K562 (cell line): ENCODE data around the gene ZNRD2. TPM values are rescaled to one million over a fixed set of nuclear protein-coding genes. Genes with fewer than 3 reads are reported as not detected.

Source experiments
- ATF1 ChIP-seq, 2 experiments: fragments of 450-650 bp in 1 of 2; IDR thresholded peaks; 2 replicates each; pipeline ENCODE4 v1.6.1; 2016; ENCODE audit warnings: missing compliant biosample characterization in 1 of 2, missing genetic modification characterization in 1 of 2
- ETV1 ChIP-seq: fragments of 450-650 bp; conservative IDR thresholded peaks from 2 replicates; pipeline ENCODE4 v1.6.1; 2016; ENCODE audit warnings: missing genetic modification characterization, control low read depth, low read depth, missing compliant biosample characterization
- FOXK2 ChIP-seq, 2 experiments: fragments of 450-650 bp; IDR thresholded peaks in 1 of 2; conservative IDR thresholded peaks in 1 of 2; 2 replicates each; pipeline ENCODE4 v1.6.1; 2016; ENCODE audit warnings: low read depth in 2 of 2, mild to moderate bottlenecking in 1 of 2
- GABPB1 ChIP-seq: sonication (generic); formaldehyde crosslinking; IDR thresholded peaks from 2 replicates; pipeline ENCODE4 v1.8.0; 2022; ENCODE audit warnings: mild to moderate bottlenecking, missing genetic modification reagents
- JUNB ChIP-seq: fragments of 450-650 bp; formaldehyde crosslinking; conservative IDR thresholded peaks from 2 replicates; pipeline ENCODE4 v1.4.0; 2020; ENCODE audit warnings: mild to moderate bottlenecking
- KLF16 ChIP-seq: IDR thresholded peaks from 2 replicates; pipeline ENCODE4 v1.6.1; 2016; ENCODE audit warnings: antibody characterized with exemption
- NR2F6 ChIP-seq: fragments of 450-650 bp; formaldehyde crosslinking; IDR thresholded peaks from 2 replicates; pipeline ENCODE4 v1.4.0; 2020; ENCODE audit warnings: mild to moderate bottlenecking
- PHF20 ChIP-seq: fragments of 450-650 bp; IDR thresholded peaks from 2 replicates; pipeline ENCODE4 v1.6.1; 2018; ENCODE audit not compliant: partially characterized antibody
- POLR2A ChIP-seq: fragments of 450-650 bp; conservative IDR thresholded peaks from 2 replicates; pipeline ENCODE4 v1.6.1; 2016
- PRMT5 ChIP-seq: sonication (generic); formaldehyde crosslinking; IDR thresholded peaks from 2 replicates; pipeline ENCODE4 v1.5.0; 2020; ENCODE audit warnings: missing genetic modification reagents
- RBFOX2 ChIP-seq: fragments of 200-400 bp; formaldehyde crosslinking; IDR thresholded peaks from 2 replicates; pipeline ENCODE4 v1.6.1; 2017; ENCODE audit warnings: low read depth, mild to moderate bottlenecking, low read length, moderate library complexity
- SETDB1 ChIP-seq: IDR thresholded peaks from one replicate; pipeline ENCODE4 v1.6.1; 2012; ENCODE audit warnings: low read length, control low read depth, inconsistent platforms
- SMARCC2 ChIP-seq: fragments of 450-650 bp; IDR thresholded peaks from 2 replicates; pipeline ENCODE4 v1.6.1; 2017; ENCODE audit warnings: antibody characterized with exemption, moderate library complexity, mild to moderate bottlenecking, low read depth
- TSC22D4 ChIP-seq: fragments of 450-650 bp; IDR thresholded peaks from 2 replicates; pipeline ENCODE4 v1.6.1; 2016; ENCODE audit warnings: missing genetic modification characterization, missing biosample characterization, control low read depth
- ZFP30 ChIP-seq: fragments of 250-450 bp; sonication (Bioruptor Pico); IDR thresholded peaks from 2 replicates; pipeline ENCODE4 v1.8.0; 2022; ENCODE audit warnings: moderate library complexity, mild to moderate bottlenecking, inconsistent platforms, borderline replicate concordance
- ZNF444 ChIP-seq: fragments of 250-450 bp; sonication (Bioruptor Pico); IDR thresholded peaks from 2 replicates; pipeline ENCODE4 v1.4.0; 2020; ENCODE audit warnings: mild to moderate bottlenecking, moderate library complexity
- ZNF445 ChIP-seq: fragments of 250-450 bp; sonication (Bioruptor Pico); IDR thresholded peaks from 2 replicates; pipeline ENCODE4 v1.4.0; 2020; ENCODE audit warnings: low read depth, mild to moderate bottlenecking, moderate library complexity
- ZNF77 ChIP-seq: fragments of 250-450 bp; sonication (Bioruptor Pico); IDR thresholded peaks from 2 replicates; pipeline ENCODE4 v1.5.0; 2020
- ZNF79 ChIP-seq: fragments of 250-450 bp; sonication (Bioruptor Pico); IDR thresholded peaks from 2 replicates; pipeline ENCODE4 v1.4.0; 2020; ENCODE audit warnings: low read depth, mild to moderate bottlenecking, moderate library complexity
- polyA plus RNA-seq, 8 experiments: library from polyadenylated mRNA; depleted of rRNA in 4 of 8; stranded (reverse) in 5 of 8; unstranded in 3 of 8; fragments of >200 nt; fragmentation: Nextera tagmentation in 2 of 8; fragmentation: Illumina TruSeq in 1 of 8; extraction: Ambion mirVana in 2 of 8; extraction: Trizol in 1 of 8; gene quantifications; 2 replicates each; pipeline versions ENCODE4 v1.2.1 to v1.2.3, GENCODE V29; 2011 to 2014; ENCODE audit warnings: inconsistent platforms in 1 of 8, missing spikeins in 1 of 8
- total RNA-seq, 7 experiments: library from RNA; depleted of rRNA in 6 of 7; stranded (reverse); fragments of >200 nt in 6 of 7; fragmentation: Illumina TruSeq in 2 of 7; extraction: Trizol in 2 of 7; gene quantifications; 2 replicates each; pipeline versions ENCODE4 v1.2.1 to v1.2.3, GENCODE V29; 2011 to 2021; ENCODE audit warnings: low replicate concordance in 1 of 7
- TF ChIP-seq, protein P1 (sequence below), 2 experiments: fragments of 250-450 bp in 1 of 2; fragments of 450-650 bp in 1 of 2; sonication (Bioruptor Pico) in 1 of 2; IDR thresholded peaks; 2 replicates each; pipeline versions ENCODE4 v1.6.1 to v1.8.0; 2016 to 2021; ENCODE audit warnings: mild to moderate bottlenecking in 2 of 2, moderate library complexity in 2 of 2, missing compliant biosample characterization in 1 of 2, missing genetic modification characterization in 1 of 2
- TF ChIP-seq, protein P2 (sequence below): fragments of 250-450 bp; sonication (Bioruptor Pico); IDR thresholded peaks from 2 replicates; pipeline ENCODE4 v1.5.0; 2021
- TF ChIP-seq, protein P3 (sequence below): fragments of 150-350 bp; IDR thresholded peaks from 2 replicates; pipeline ENCODE4 v1.6.1; 2014; ENCODE audit warnings: low read depth, mild to moderate bottlenecking, low read length, borderline replicate concordance
- TF ChIP-seq, protein P4 (sequence below): fragments of 450-650 bp; formaldehyde crosslinking; IDR thresholded peaks from 2 replicates; pipeline ENCODE4 v1.4.0; 2020; ENCODE audit warnings: mild to moderate bottlenecking, moderate library complexity

Gene ZNRD2
- total and polyA plus RNA-seq, 9 of the 15 experiments (the other 6 are each of a cell fraction or from before 2014, with no cell fraction given) = 13.4 to 129 (median 60.4) TPM

DNA sequence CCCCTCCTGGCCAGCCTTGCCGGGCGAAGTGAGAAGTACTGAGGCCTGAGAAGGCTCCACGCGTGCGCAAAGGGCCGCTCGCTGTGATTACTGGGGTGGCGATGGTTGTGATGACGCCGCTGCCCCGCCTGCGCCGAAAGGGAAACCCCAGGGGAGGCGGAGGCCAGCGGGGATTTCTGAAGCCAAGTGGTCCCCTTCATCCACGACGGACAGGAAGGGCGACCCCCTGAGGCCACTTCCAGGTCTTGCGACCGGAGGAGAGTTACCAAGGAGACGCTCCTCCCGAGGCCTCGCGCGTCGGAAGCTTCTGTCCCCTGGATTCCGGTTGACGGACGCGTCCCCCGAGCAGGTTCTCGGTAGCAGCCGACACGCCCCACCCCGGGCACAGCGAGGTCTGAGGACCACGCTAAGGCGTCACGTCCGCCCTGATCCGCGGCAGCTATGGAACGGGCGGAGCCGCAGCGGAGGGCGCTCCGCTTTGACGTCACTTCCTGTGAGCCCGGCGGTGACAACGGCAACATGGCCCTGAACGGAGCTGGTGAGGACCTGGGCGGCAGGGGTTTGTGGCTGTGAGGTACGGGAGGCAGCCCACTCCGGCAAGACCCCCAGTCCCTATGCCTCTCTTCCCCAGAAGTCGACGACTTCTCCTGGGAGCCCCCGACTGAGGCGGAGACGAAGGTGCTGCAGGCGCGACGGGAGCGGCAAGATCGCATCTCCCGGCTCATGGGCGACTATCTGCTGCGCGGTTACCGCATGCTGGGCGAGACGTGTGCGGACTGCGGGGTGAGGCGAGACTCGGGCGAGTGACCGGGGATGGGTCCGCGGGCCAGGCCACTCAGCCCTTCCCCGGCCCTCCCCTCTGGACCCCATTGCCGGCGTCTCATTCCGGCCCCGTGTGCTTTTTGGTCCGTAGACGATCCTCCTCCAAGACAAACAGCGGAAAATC is at the start of gene ZNRD2 (continued):
- no peak for TF ChIP-seq PRMT5 (CRISPR knock-in tag)
- no peak for TF ChIP-seq ZNF77
- TF ChIP-seq SMARCC2 = no peak
- TF ChIP-seq PHF20 = peak; percentile 87
- TF ChIP-seq POLR2A = peak; percentile 85
- TF ChIP-seq GABPB1 (CRISPR knock-in tag) = peak; percentile 100
- TF ChIP-seq, protein P1, sequence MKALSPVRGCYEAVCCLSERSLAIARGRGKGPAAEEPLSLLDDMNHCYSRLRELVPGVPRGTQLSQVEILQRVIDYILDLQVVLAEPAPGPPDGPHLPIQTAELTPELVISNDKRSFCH (CRISPR knock-in tag; IDR thresholded peaks at IDR 0.05) = no peak
- TF ChIP-seq, protein P1 (tag; IDR thresholded peaks at IDR 0.05) = peak; percentile 55; the same call in 1 of the 2 replicates
- TF ChIP-seq, protein P2, sequence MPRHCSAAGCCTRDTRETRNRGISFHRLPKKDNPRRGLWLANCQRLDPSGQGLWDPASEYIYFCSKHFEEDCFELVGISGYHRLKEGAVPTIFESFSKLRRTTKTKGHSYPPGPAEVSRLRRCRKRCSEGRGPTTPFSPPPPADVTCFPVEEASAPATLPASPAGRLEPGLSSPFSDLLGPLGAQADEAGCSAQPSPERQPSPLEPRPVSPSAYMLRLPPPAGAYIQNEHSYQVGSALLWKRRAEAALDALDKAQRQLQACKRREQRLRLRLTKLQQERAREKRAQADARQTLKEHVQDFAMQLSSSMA (CRISPR knock-in tag) = 0 out of 2 replicates have a peak, but pooled peaks have one; percentile 23
- no peak for TF ChIP-seq ZFP30
- TF ChIP-seq, protein P3, sequence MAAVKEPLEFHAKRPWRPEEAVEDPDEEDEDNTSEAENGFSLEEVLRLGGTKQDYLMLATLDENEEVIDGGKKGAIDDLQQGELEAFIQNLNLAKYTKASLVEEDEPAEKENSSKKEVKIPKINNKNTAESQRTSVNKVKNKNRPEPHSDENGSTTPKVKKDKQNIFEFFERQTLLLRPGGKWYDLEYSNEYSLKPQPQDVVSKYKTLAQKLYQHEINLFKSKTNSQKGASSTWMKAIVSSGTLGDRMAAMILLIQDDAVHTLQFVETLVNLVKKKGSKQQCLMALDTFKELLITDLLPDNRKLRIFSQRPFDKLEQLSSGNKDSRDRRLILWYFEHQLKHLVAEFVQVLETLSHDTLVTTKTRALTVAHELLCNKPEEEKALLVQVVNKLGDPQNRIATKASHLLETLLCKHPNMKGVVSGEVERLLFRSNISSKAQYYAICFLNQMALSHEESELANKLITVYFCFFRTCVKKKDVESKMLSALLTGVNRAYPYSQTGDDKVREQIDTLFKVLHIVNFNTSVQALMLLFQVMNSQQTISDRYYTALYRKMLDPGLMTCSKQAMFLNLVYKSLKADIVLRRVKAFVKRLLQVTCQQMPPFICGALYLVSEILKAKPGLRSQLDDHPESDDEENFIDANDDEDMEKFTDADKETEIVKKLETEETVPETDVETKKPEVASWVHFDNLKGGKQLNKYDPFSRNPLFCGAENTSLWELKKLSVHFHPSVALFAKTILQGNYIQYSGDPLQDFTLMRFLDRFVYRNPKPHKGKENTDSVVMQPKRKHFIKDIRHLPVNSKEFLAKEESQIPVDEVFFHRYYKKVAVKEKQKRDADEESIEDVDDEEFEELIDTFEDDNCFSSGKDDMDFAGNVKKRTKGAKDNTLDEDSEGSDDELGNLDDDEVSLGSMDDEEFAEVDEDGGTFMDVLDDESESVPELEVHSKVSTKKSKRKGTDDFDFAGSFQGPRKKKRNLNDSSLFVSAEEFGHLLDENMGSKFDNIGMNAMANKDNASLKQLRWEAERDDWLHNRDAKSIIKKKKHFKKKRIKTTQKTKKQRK = no peak
- TF ChIP-seq TSC22D4 = no peak
- no peak for TF ChIP-seq ZNF79 (CRISPR knock-in tag)
- no peak for TF ChIP-seq NR2F6
- TF ChIP-seq ETV1 (tag) = peak; percentile 97
- TF ChIP-seq SETDB1 = peak; percentile 69
- no peak for TF ChIP-seq ZNF444 (CRISPR knock-in tag)
- peak; percentile 89 for TF ChIP-seq RBFOX2
- TF ChIP-seq KLF16 = peak; percentile 48; the same call in 1 of the 2 replicates
- TF ChIP-seq, protein P4, sequence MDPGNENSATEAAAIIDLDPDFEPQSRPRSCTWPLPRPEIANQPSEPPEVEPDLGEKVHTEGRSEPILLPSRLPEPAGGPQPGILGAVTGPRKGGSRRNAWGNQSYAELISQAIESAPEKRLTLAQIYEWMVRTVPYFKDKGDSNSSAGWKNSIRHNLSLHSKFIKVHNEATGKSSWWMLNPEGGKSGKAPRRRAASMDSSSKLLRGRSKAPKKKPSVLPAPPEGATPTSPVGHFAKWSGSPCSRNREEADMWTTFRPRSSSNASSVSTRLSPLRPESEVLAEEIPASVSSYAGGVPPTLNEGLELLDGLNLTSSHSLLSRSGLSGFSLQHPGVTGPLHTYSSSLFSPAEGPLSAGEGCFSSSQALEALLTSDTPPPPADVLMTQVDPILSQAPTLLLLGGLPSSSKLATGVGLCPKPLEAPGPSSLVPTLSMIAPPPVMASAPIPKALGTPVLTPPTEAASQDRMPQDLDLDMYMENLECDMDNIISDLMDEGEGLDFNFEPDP (CRISPR knock-in tag) = 0 out of 2 replicates have a peak, but pooled peaks have one; percentile 42
- no peak for TF ChIP-seq JUNB (CRISPR knock-in tag)
- TF ChIP-seq ATF1 (CRISPR knock-in tag; IDR thresholded peaks at IDR 0.05) = peak; percentile 93
- TF ChIP-seq ATF1 (tag; IDR thresholded peaks at IDR 0.05) = peak; percentile 99
- peak; percentile 98 to 99 for TF ChIP-seq FOXK2 (conservative IDR thresholded peaks at IDR 0.05 in 1 of 2, IDR thresholded peaks at IDR 0.05 in 1 of 2; ENCODE audit: low read depth in 2 of 2)
- no peak for TF ChIP-seq ZNF445
